Neutrophil (primary cell): Measurements from ENCODE around the gene CACNA1I.

Experiments
- H3K27ac ChIP-seq: fragments of 200-600 bp; sonication (generic); 2 replicates; pipeline ENCODE4 v1.5.1; 2016; ENCODE audit warnings: mild to moderate bottlenecking, moderate library complexity
- H3K27me3 ChIP-seq: fragments of 200-600 bp; sonication (generic); 2 replicates; pipeline ENCODE4 v1.6.0; 2016; ENCODE audit warnings: mild to moderate bottlenecking
- H3K36me3 ChIP-seq: fragments of 200-600 bp; sonication (generic); 2 replicates; pipeline ENCODE4 v1.5.1; 2017
- H3K4me1 ChIP-seq, 2 experiments: fragments of 200-600 bp in 1 of 2; sonication (generic) in 1 of 2; 1 replicate in 1 of 2; 2 replicates in 1 of 2; pipeline versions ENCODE4 v1.5.1 to v1.6.1; 2013 to 2016; ENCODE audit warnings: low read depth in 1 of 2, low read length in 1 of 2, mild to moderate bottlenecking in 1 of 2, moderate library complexity in 1 of 2; ENCODE audit not compliant: control insufficient read depth in 1 of 2, insufficient read depth in 1 of 2
- H3K4me3 ChIP-seq, 2 experiments: fragments of 200-600 bp in 1 of 2; sonication (generic) in 1 of 2; 1 replicate in 1 of 2; 2 replicates in 1 of 2; pipeline ENCODE4 v1.5.1; 2013 to 2016; ENCODE audit warnings: low read depth in 1 of 2, low read length in 1 of 2, mild to moderate bottlenecking in 1 of 2, moderate library complexity in 1 of 2
- H3K9me3 ChIP-seq: fragments of 200-600 bp; sonication (generic); 2 replicates; pipeline ENCODE4 v1.5.1; 2016
- TF ChIP-seq, protein P1 (sequence below): fragments of 200-600 bp; sonication (generic); IDR thresholded peaks from 2 replicates; pipeline ENCODE4 v1.5.1; 2016; ENCODE audit warnings: antibody characterized with exemption

Gene CACNA1I

DNA sequence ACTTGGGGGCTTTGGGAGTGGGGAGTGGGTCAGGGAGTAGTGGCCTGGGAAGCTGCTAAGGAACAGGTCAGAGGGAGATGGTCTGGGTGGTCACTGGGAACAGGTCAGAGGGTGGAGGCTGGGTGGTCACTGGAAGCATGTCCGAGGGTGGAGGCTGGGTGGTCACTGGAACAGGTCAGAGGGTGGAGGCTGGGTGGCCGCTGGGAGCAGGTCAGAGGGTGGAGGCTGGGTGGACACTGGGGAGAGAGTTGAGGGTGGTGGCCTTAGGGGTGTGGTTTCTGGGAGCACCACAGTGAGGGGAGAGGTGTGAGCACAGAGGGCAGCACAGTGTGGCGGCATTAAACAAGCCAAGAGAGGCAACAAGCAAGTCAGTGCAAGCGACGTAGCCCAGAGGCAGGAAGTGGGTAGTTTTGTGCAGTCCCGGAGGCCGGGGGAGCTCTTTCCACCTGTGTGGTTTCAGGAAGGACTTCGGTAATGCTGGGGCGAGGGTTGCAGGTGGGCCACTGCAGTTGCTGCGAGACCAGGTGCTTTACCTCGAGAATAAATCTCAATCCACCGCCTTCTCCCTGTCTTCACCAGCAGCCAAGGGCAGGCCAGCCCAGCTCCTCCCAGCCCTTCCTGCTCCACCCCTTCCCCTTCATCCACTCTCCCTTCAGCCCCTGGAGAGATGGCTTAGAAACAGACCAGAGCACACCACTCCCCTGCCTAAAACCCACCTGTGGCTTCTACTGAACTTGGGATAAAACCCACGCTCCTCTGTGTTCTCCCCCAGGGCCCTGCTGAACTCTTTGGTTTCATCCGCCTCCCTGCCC lies 3.2 kb upstream of the CACNA1I start:
- Histone ChIP-seq H3K4me3 (no peak overlapping the region), H3K27me3 (peaks cover 22% of the 10 kb centered on the region), H3K9me3 (no peaks in the 10 kb centered on the region), H3K27ac (no peak overlapping the region), H3K4me1 (no peaks in the 10 kb centered on the region), H3K36me3 (no peaks in the 10 kb centered on the region)
- TF ChIP-seq, protein P1, sequence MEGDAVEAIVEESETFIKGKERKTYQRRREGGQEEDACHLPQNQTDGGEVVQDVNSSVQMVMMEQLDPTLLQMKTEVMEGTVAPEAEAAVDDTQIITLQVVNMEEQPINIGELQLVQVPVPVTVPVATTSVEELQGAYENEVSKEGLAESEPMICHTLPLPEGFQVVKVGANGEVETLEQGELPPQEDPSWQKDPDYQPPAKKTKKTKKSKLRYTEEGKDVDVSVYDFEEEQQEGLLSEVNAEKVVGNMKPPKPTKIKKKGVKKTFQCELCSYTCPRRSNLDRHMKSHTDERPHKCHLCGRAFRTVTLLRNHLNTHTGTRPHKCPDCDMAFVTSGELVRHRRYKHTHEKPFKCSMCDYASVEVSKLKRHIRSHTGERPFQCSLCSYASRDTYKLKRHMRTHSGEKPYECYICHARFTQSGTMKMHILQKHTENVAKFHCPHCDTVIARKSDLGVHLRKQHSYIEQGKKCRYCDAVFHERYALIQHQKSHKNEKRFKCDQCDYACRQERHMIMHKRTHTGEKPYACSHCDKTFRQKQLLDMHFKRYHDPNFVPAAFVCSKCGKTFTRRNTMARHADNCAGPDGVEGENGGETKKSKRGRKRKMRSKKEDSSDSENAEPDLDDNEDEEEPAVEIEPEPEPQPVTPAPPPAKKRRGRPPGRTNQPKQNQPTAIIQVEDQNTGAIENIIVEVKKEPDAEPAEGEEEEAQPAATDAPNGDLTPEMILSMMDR: no peak

DNA sequence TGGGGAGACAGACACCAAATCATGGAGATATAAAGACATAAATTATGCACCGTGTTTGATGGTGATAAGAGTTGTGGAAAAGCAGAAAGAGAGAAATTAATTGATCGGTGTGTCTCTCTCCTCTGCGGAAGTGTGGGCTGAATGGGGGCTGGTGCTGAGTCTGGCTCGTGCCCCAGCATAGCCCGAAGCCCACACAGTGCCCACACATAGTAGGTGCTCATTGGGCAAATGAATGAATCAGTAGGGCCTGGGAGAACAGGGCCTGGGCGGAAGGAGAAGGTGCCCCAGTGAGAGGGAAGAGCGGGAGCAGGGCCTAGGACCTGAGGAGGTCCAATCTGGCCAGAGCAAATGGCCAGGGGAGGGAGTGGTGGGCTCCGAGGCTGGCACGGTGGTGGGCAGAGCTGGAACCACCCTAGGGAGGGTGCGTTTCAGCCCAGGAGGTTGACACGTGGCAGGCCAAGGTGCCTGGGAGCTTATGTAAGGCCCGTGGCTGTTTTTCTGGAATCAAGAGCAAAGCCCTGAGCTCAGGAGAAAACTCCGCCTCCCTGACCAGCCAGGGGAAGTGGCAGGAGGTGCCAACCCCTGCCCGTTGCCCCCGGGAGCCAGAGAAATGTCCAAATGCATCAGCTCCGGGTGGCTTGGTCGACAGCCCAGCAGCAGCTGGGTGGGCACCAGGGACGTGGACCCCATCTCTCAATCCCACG lies 2.1 kb upstream of the CACNA1I start:
- H3K9me3 ChIP-seq: no peaks in the 10 kb centered on the region
- TF ChIP-seq, protein P1: no peak
- no peaks in the 10 kb centered on the region for H3K4me1 ChIP-seq
- no peak overlapping the region for H3K27ac ChIP-seq
- peaks cover 11% of the 10 kb centered on the region for H3K27me3 ChIP-seq
- H3K36me3 ChIP-seq: no peaks in the 10 kb centered on the region
- H3K4me3 ChIP-seq: no peak overlapping the region

DNA sequence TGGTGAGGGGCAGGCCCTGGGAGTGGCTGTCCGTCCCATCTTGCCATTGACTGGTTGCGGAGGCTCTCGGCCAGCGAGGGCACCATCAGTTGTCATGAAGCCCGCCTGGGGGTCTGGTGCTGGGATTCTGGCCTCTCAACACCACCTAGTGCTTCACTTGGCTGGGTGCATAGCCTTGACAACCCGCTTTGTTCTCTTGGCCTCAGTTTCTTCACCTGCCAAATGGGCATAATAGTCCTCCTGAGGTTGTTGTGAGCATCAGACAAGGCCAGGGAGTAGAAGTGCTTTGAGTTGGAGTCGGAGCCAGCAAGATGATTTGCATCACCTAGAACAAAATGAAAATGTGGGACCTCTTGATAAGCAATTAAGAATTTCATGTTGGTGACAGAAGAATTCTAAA lies 1.5 kb upstream of the CACNA1I start:
- no peaks in the 10 kb centered on the region for H3K9me3 ChIP-seq
- H3K27me3 ChIP-seq: peaks cover 11% of the 10 kb centered on the region
- H3K27ac ChIP-seq: no peak overlapping the region
- H3K36me3 ChIP-seq: no peaks in the 10 kb centered on the region
- H3K4me1 ChIP-seq: no peaks in the 10 kb centered on the region
- TF ChIP-seq, protein P1: no peak
- H3K4me3 ChIP-seq: no peak overlapping the region

DNA sequence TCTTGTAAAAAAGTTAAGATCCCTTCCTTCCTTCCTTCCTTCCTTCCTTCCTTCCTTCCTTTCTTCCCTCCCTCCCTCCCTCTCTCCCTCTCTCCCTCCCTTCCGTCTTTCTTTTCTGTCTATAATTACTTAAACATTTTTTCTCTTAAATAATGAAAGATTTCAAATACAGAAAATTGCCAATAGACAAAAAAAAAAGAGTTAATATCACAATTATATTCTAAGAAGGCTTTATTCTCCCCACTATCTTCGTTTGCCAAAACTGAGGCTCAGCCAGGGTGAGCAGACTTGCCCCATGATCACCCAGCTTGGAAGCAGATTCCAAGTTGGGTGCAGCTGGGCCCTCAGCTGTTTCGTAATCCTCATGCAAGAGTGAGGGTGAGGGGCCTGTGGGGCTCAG lies 327 bp upstream of the CACNA1I start:
- H3K9me3 ChIP-seq: no peaks in the 10 kb centered on the region
- TF ChIP-seq, protein P1: no peak
- peaks cover 11% of the 10 kb centered on the region for H3K27me3 ChIP-seq
- no peak overlapping the region for H3K27ac ChIP-seq
- H3K4me1 ChIP-seq: no peaks in the 10 kb centered on the region
- H3K4me3 ChIP-seq: no peak overlapping the region
- H3K36me3 ChIP-seq: no peaks in the 10 kb centered on the region

DNA sequence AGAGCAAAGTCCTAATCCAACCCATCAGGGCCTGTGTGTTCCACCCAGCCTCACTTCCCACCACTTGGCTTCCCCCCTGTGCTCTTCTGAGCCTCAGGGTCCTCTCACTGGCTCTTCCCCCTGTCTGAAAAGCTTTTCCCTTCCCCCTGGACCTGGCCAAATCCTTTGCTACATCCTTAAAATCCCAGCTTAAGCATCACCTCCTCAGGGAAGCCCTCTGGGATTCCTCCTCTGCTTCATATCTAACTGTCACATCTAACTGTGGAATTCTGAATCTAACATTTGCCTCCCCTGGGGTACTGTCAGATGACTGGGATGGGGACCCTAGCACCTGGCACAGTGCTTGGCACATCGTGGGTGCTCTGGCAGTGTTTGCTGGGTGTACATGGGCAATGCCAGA lies 985 bp downstream of the CACNA1I start:
- no peaks in the 10 kb centered on the region for H3K4me1 ChIP-seq

More for the DNA sequence above, 985 bp downstream of the CACNA1I start:
- H3K9me3 ChIP-seq: no peaks in the 10 kb centered on the region
- H3K36me3 ChIP-seq: no peaks in the 10 kb centered on the region
- TF ChIP-seq, protein P1: no peak
- peaks cover 19% of the 10 kb centered on the region for H3K27me3 ChIP-seq
- H3K27ac ChIP-seq: no peak overlapping the region
- no peak overlapping the region for H3K4me3 ChIP-seq
